ENCODE data around the gene WHAMM. TPM values are rescaled to one million over a fixed set of nuclear protein-coding genes. Genes with fewer than 3 reads are reported as not detected.

Gene WHAMM
- total RNA-seq, 1 donor from 2014 or later: 5.4 TPM

DNA sequence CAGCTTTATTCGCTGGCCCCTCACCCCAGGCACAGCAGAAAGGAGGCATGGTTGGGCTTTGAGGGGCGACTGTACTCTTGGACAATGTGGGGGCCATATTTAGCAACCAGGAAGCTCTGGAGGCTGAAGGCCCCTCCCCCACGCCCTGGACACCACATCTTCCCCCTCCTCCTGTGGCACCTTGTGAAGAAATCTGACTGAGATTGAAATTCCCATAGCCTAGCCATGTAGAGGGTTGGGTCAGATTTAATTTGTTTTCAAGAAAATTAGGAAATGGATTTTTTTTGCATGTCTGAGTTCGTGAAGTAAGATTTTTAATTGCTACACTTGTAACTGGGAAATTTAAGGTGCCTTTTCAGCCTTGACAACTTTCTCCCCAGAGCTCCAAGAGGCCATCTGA, 28.1 kb upstream of the WHAMM start:
- H3K36me3 ChIP-seq (ENCODE audit: control insufficient read depth, insufficient read depth, low read length): no peaks in the 10 kb centered on the region
- DNase-seq (ENCODE audit: low read depth): no peak
- TF ChIP-seq, protein P1, sequence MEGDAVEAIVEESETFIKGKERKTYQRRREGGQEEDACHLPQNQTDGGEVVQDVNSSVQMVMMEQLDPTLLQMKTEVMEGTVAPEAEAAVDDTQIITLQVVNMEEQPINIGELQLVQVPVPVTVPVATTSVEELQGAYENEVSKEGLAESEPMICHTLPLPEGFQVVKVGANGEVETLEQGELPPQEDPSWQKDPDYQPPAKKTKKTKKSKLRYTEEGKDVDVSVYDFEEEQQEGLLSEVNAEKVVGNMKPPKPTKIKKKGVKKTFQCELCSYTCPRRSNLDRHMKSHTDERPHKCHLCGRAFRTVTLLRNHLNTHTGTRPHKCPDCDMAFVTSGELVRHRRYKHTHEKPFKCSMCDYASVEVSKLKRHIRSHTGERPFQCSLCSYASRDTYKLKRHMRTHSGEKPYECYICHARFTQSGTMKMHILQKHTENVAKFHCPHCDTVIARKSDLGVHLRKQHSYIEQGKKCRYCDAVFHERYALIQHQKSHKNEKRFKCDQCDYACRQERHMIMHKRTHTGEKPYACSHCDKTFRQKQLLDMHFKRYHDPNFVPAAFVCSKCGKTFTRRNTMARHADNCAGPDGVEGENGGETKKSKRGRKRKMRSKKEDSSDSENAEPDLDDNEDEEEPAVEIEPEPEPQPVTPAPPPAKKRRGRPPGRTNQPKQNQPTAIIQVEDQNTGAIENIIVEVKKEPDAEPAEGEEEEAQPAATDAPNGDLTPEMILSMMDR (IDR thresholded peaks at IDR 0.05; ENCODE audit: insufficient read depth, low read length, poor library complexity, severe bottlenecking): no peak
- no peaks in the 10 kb centered on the region for H3K27me3 ChIP-seq (ENCODE audit: control insufficient read depth, insufficient read depth, low read length)
- H3K4me3 ChIP-seq (ENCODE audit: low read depth, low read length): no peak overlapping the region

DNA sequence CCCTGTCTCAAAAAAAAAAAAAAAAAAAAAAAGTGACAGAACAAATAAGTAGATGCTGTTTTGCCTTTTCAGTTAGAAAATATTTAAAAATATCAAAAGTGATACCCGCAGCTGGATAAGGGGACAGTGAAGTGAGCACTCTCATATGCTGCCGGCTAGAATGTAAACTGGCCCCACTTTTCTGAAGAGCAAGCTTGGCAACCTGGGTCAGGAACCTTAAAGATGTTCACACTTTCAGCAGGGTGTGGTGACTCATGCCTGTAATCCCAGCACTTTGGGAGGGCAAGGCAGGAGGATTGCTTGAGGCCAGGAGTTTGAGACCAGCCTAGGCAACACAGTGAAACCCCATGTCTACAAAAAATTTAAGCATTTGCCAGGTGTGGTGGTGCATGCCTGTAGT, 20.9 kb upstream of the WHAMM start:
- no peak for DNase-seq (ENCODE audit: low read depth)
- no peak overlapping the region for H3K4me3 ChIP-seq (ENCODE audit: low read depth, low read length)
- H3K27me3 ChIP-seq (ENCODE audit: control insufficient read depth, insufficient read depth, low read length): no peaks in the 10 kb centered on the region
- H3K36me3 ChIP-seq (ENCODE audit: control insufficient read depth, insufficient read depth, low read length): no peaks in the 10 kb centered on the region
- TF ChIP-seq, protein P1 (IDR thresholded peaks at IDR 0.05; ENCODE audit: insufficient read depth, low read length, poor library complexity, severe bottlenecking): no peak

DNA sequence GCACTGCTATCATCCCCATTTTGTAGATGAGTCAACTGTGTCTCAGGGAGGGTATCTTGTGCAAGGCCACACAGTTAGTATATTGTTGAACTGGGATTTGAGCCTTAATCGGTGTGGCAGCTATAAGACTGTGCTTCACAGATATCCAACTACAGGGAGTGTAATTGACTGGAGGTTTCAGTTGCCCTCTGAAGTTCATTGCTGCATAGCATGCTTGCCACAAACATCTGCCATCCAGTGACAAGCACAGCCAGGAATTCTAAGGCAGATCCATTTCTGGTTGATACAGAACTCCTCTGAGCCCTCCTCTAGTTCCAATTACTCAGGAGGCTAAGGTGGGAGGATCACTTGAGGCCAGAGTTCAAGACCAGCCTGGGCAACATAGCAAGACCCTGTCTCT, 19.9 kb upstream of the WHAMM start:
- H3K27me3 ChIP-seq (ENCODE audit: control insufficient read depth, insufficient read depth, low read length): no peaks in the 10 kb centered on the region
- TF ChIP-seq, protein P1 (IDR thresholded peaks at IDR 0.05; ENCODE audit: insufficient read depth, low read length, poor library complexity, severe bottlenecking): no peak
- no peaks in the 10 kb centered on the region for H3K36me3 ChIP-seq (ENCODE audit: control insufficient read depth, insufficient read depth, low read length)
- no peak for DNase-seq (ENCODE audit: low read depth)
- H3K4me3 ChIP-seq (ENCODE audit: low read depth, low read length): no peak overlapping the region

DNA sequence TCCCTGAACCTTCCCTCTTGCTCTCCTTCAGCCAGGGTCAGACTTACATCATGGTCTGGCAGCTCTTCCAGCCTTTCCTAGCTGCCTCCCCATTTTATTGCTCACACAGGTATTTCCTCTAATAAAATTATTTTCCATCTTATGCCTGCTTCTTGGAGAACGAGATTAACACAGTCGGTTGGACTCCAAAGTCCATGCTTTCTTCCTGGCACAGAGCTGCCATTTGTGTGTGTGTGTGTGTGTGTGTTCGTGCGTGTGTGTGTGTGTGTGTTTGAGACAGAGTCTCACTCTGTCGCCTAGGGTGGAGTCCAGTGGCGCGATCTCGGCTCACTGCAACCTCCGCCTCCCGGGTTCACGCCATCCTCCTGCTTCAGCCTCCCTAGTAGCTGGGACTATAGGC, 19.1 kb upstream of the WHAMM start:
- TF ChIP-seq, protein P1 (IDR thresholded peaks at IDR 0.05; ENCODE audit: insufficient read depth, low read length, poor library complexity, severe bottlenecking): no peak
- Histone ChIP-seq H3K27me3 (ENCODE audit: control insufficient read depth, insufficient read depth, low read length) (no peaks in the 10 kb centered on the region), H3K36me3 (ENCODE audit: control insufficient read depth, insufficient read depth, low read length) (no peaks in the 10 kb centered on the region), H3K4me3 (ENCODE audit: low read depth, low read length) (no peak overlapping the region)
- no peak for DNase-seq (ENCODE audit: low read depth)

DNA sequence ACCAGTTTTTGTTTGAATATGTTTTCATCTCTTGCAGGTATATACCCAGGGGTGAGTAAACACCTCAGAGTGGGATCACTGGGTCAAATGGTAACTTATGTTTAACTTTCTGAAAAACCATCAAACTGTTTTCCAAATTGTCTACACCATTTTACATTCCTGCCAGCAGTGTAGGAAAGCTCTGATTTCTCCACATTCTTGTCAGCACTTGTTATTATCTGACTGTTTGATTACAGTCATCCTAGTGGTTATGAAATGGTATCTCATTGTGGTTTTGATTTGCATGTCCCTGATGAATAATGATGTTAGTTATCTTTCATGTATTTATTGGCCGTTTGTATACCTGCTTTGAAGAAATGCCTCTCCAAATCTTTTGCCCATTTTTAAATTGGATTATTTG, 17.4 kb upstream of the WHAMM start:
- Histone ChIP-seq H3K4me3 (ENCODE audit: low read depth, low read length) (no peak overlapping the region), H3K27me3 (ENCODE audit: control insufficient read depth, insufficient read depth, low read length) (no peaks in the 10 kb centered on the region), H3K36me3 (ENCODE audit: control insufficient read depth, insufficient read depth, low read length) (no peaks in the 10 kb centered on the region)
- TF ChIP-seq, protein P1 (IDR thresholded peaks at IDR 0.05; ENCODE audit: insufficient read depth, low read length, poor library complexity, severe bottlenecking): no peak
- no peak for DNase-seq (ENCODE audit: low read depth)

DNA sequence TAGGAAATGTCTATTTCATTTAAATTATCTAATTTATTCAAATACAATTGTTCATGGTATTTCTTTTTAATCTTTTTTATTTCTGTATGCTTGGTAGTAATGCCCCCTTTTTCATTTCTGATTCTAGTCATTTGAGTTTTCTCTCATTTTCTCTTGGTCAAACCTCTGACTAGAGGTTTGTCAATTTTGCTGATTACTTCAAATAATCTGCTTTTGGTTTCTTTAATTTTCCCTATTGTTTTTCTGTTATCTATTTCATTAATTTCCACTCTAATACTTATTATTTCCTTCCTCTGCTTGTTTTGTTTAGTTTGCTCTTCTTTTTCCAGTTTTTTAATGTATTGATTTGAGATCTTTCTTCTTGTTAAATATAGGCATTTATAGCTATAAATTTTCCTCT, 15.7 kb upstream of the WHAMM start:
- Histone ChIP-seq H3K27me3 (ENCODE audit: control insufficient read depth, insufficient read depth, low read length) (no peaks in the 10 kb centered on the region), H3K4me3 (ENCODE audit: low read depth, low read length) (no peak overlapping the region), H3K36me3 (ENCODE audit: control insufficient read depth, insufficient read depth, low read length) (no peaks in the 10 kb centered on the region)
- TF ChIP-seq, protein P1 (IDR thresholded peaks at IDR 0.05; ENCODE audit: insufficient read depth, low read length, poor library complexity, severe bottlenecking): no peak
- no peak for DNase-seq (ENCODE audit: low read depth)
